DMS 273 (cell line): ENCODE measurements around the gene PLAAT3.
"Not testable (repeated sequence)": the region's sequence is repeated elsewhere in the genome, so short reads cannot be mapped to it uniquely, and the experiment has no call there.

Experiments
- DNase-seq: peaks from one replicate; lab custom pipeline; 2025; ENCODE audit not compliant: unreplicated experiment; lab: John Stamatoyannopoulos, UW

Gene PLAAT3

GRCh38 chr11:63614136-63614671 is at the start of gene PLAAT3:
Gene PLAAT3, minus strand, starts transcription at chr11:63614433. Its CDS starts 419 bp downstream, at chr11:63614014.
- peak; percentile 72 for DNase-seq

GRCh38 chr11:63663809-63664208 is 49.6 kb upstream of the PLAAT3 start:
- no peak for DNase-seq

GRCh38 chr11:63660972-63661371 is 46.7 kb upstream of the PLAAT3 start:
- DNase-seq: no peak

- no peak for DNase-seq
These were observed 38.4 kb upstream of the PLAAT3 start for GRCh38 chr11:63652671-63653070.

- no peak for DNase-seq
These were observed 29.0 kb upstream of the PLAAT3 start for GRCh38 chr11:63643205-63643604.

- DNase-seq: no peak
These were observed 27.5 kb upstream of the PLAAT3 start for GRCh38 chr11:63641727-63642126.

- peak; percentile 9 for DNase-seq
These were observed 25.1 kb upstream of the PLAAT3 start for GRCh38 chr11:63639199-63639832.

GRCh38 chr11:63638436-63638835 is 24.2 kb upstream of the PLAAT3 start:
- DNase-seq: not testable (repeated sequence)

GRCh38 chr11:63635762-63636465 is 21.7 kb upstream of the PLAAT3 start:
- peak; percentile 73 for DNase-seq

- peak; percentile 48 for DNase-seq
These were observed 15.2 kb upstream of the PLAAT3 start for GRCh38 chr11:63629426-63629825.

GRCh38 chr11:63623513-63624140 is 9.4 kb upstream of the PLAAT3 start:
- peak; percentile 50 for DNase-seq

GRCh38 chr11:63622323-63622722 is 8.1 kb upstream of the PLAAT3 start:
- no peak for DNase-seq

GRCh38 chr11:63621071-63621470 is 6.8 kb upstream of the PLAAT3 start:
- no peak for DNase-seq

GRCh38 chr11:63619967-63620366 is 5.7 kb upstream of the PLAAT3 start:
- DNase-seq: no peak

- DNase-seq: not testable (repeated sequence)
These were observed 3.5 kb upstream of the PLAAT3 start for GRCh38 chr11:63617686-63618085.

GRCh38 chr11:63616953-63617352 is 2.7 kb upstream of the PLAAT3 start:
- no peak for DNase-seq

- DNase-seq: peak; percentile 49
These were observed 607 bp downstream of the PLAAT3 start for GRCh38 chr11:63613517-63614135.

GRCh38 chr11:63612181-63612580 is 2.1 kb downstream of the PLAAT3 start:
- no peak for DNase-seq

- no peak for DNase-seq
These were observed 2.9 kb downstream of the PLAAT3 start for GRCh38 chr11:63611395-63611747.

- peak; percentile 9 for DNase-seq
These were observed 3.4 kb downstream of the PLAAT3 start for GRCh38 chr11:63610604-63611394.
